ENCODE data around the gene MOB1B. TPM values are rescaled to one million over a fixed set of nuclear protein-coding genes. Genes with fewer than 3 reads are reported as not detected.

Gene MOB1B
- total and polyA plus RNA-seq, 10 of the 15 experiments (the other 5 are each of a cell fraction or from before 2014, with no cell fraction given), result 1.9 to 11.4 (median 6.1) TPM

GRCh38 chr4:71020611-71021010 lies 118.4 kb downstream of the MOB1B start:
- intact Hi-C loops (cut with micrococcal nuclease; ENCODE audit: unreplicated experiment), result no loop called here
- CTCF ChIA-PET, result interaction anchor here (2.5 kb wide), 1 partner anchor 11 kb away, joined by 10 read pairs; no protein-coding TSS in a partner anchor
- Histone ChIP-seq H3K9me3 (replicated peaks; ENCODE audit: control insufficient read depth, insufficient read depth, low read length) (no peaks in the 10 kb centered on the region), H3K36me3 (ENCODE audit: control insufficient read depth in 2 of 2, insufficient read depth in 2 of 2, low read length in 1 of 2) (peaks cover 0 to 7% of the 10 kb centered on the region in 2 experiments; a peak in 3 of 4 replicates), H3K27ac (ENCODE audit: control insufficient read depth, insufficient read depth) (no peak overlapping the region), H3K4me1 (ENCODE audit: control insufficient read depth, insufficient read depth, low read length) (no peaks in the 10 kb centered on the region), H3K27me3 (replicated peaks in 1 of 2; ENCODE audit: control insufficient read depth in 2 of 2, insufficient read depth in 2 of 2, low read length in 1 of 2) (no peaks in the 10 kb centered on the region), H3K79me2 (ENCODE audit: control insufficient read depth, insufficient read depth, low read length) (no peaks in the 10 kb centered on the region; the same call in 1 of the 2 replicates), H4K20me1 (ENCODE audit: control insufficient read depth, insufficient read depth) (no peaks in the 10 kb centered on the region), H2AFZ (ENCODE audit: control insufficient read depth, low read depth, low read length) (no peak overlapping the region), H3K4me3 (no peak overlapping the region), H3K4me2 (ENCODE audit: control insufficient read depth, insufficient read depth) (no peak overlapping the region), H3K9ac (ENCODE audit: control insufficient read depth, insufficient read depth, low read length) (no peak overlapping the region)
- RAD21 ChIA-PET (ENCODE audit: unreplicated experiment), result interaction anchor here (0.7 to 1.9 kb wide), 2 partner anchors 11 to 179 kb away, joined by 3 to 4 read pairs; no protein-coding TSS in a partner anchor
- SMC1A ChIA-PET (ENCODE audit: uncharacterized antibody, unreplicated experiment), result interaction anchor here (0.6 to 1.3 kb wide), 2 partner anchors 12 to 364 kb away, joined by 3 read pairs; no protein-coding TSS in a partner anchor
- in situ Hi-C loops (cut with MboI), result no loop called here
- no TSS peak for BruUV-seq (replicated peaks)
- FAIRE-seq (no peak), DNase-seq (ENCODE audit: low read depth, low spot score) (no peak), ATAC-seq (no peak)
- POLR2A ChIA-PET, result interaction anchor here (0.7 kb wide), 1 partner anchor 182 kb away, joined by 3 read pairs; no protein-coding TSS in a partner anchor
- 100% methylated on average over 1 of the region's 1 CpG for WGBS (ENCODE audit: insufficient coverage, insufficient replicate concordance, low lambda C conversion rate, missing lambda C conversion rate)
- TF ChIP-seq NBN (IDR thresholded peaks at IDR 0.05), result no peak
- no peak for TF ChIP-seq PBX3 (IDR thresholded peaks at IDR 0.05; ENCODE audit: insufficient replicate concordance, low read depth, low read length)
- no peak for TF ChIP-seq RELA (IDR thresholded peaks at IDR 0.05; ENCODE audit: borderline replicate concordance, partially characterized antibody)
- TF ChIP-seq HDAC6 (IDR thresholded peaks at IDR 0.05; ENCODE audit: unreplicated experiment), result no peak
- no peak for TF ChIP-seq SPI1 (IDR thresholded peaks at IDR 0.05; ENCODE audit: borderline replicate concordance, insufficient read depth, low read depth, low read length)
- TF ChIP-seq POLR2AphosphoS2 (IDR thresholded peaks at IDR 0.05; ENCODE audit: low read depth, low read length), result no peak
- no peak for TF ChIP-seq NR2C2 (IDR thresholded peaks at IDR 0.05; ENCODE audit: borderline replicate concordance, control insufficient read depth, insufficient read length, low read depth)
- no peak for TF ChIP-seq TCF12 (IDR thresholded peaks at IDR 0.05; ENCODE audit: low read depth, low read length)
- no peak for TF ChIP-seq DPF2 (IDR thresholded peaks at IDR 0.05)
- TF ChIP-seq LARP7 (IDR thresholded peaks at IDR 0.05), result no peak
- TF ChIP-seq GATAD2B (conservative IDR thresholded peaks at IDR 0.05; ENCODE audit: low read depth), result no peak
- no peak for TF ChIP-seq ZNF592 (IDR thresholded peaks at IDR 0.05)
